Neural crest cell (in vitro differentiated cells): ENCODE data around the gene MTHFSD. TPM values are rescaled to one million over a fixed set of nuclear protein-coding genes. Genes with fewer than 3 reads are reported as not detected.
"Not testable (repeated sequence)": the region's sequence is repeated elsewhere in the genome, so short reads cannot be mapped to it uniquely, and the experiment has no call there.

ENCODE experiments used
- DNase-seq: peaks from one replicate; pipeline ENCODE4 v3.0.0; 2021; ENCODE audit warnings: low read depth, mixed read lengths, low spot score
- H3K27ac Mint-ChIP-seq: one replicate; pipeline ENCODE4 v1.8.0; 2021; ENCODE audit warnings: mild to moderate bottlenecking, mixed read lengths; ENCODE audit not compliant: unreplicated experiment
- H3K27me3 Mint-ChIP-seq: 2 replicates; pipeline ENCODE4 v1.8.0; 2021; ENCODE audit warnings: low read depth, mild to moderate bottlenecking, mixed read lengths
- H3K36me3 Mint-ChIP-seq: 2 replicates; pipeline ENCODE4 v1.8.0; 2021; ENCODE audit warnings: low read depth, mild to moderate bottlenecking, mixed read lengths
- H3K4me1 Mint-ChIP-seq: 2 replicates; pipeline ENCODE4 v1.8.0; 2021; ENCODE audit warnings: mixed read lengths
- H3K4me3 Mint-ChIP-seq: one replicate; pipeline ENCODE4 v1.8.0; 2021; ENCODE audit warnings: mild to moderate bottlenecking, mixed read lengths
- H3K9me3 Mint-ChIP-seq: 2 replicates; pipeline ENCODE4 v1.8.0; 2021; ENCODE audit warnings: mixed read lengths
- total RNA-seq: library from RNA; stranded (reverse); gene quantifications from 2 replicates; pipeline ENCODE4 v1.2.1, GENCODE V29; 2021
- TF ChIP-seq, protein P1 (sequence below): fragments of 200-600 bp; sonication (generic); conservative IDR thresholded peaks from 2 replicates; pipeline ENCODE4 v1.5.0; 2021; ENCODE audit warnings: antibody characterized with exemption, mild to moderate bottlenecking

Gene MTHFSD
- total RNA-seq, 1 donor from 2014 or later = 14.0 TPM

DNA sequence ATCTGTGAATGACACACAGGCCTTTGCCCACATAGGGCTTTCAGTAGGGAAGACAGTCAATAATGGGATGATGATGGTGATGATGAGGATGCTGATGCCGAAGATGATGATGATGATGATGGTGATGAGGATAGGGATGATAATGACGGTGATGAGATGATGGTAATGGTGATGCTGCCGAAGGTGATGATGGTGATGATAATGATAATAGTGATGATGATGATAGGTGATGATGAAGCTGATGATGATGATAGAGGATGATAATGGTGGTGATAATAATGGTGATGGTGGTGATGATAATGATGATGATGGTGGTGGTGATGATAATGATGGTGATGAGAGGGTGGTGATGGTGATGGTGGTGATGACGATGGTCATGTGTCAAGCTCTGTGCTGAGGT is 36.2 kb upstream of the MTHFSD start:
- DNase-seq = no peak
- Mint-ChIP-seq H3K4me3 (no peak overlapping the region), H3K4me1 (peaks cover 14% of the 10 kb centered on the region), H3K36me3 (peaks cover 3% of the 10 kb centered on the region), H3K27ac (no peak overlapping the region), H3K9me3 (peaks cover 5% of the 10 kb centered on the region), H3K27me3 (peaks cover 38% of the 10 kb centered on the region)
- TF ChIP-seq, protein P1, sequence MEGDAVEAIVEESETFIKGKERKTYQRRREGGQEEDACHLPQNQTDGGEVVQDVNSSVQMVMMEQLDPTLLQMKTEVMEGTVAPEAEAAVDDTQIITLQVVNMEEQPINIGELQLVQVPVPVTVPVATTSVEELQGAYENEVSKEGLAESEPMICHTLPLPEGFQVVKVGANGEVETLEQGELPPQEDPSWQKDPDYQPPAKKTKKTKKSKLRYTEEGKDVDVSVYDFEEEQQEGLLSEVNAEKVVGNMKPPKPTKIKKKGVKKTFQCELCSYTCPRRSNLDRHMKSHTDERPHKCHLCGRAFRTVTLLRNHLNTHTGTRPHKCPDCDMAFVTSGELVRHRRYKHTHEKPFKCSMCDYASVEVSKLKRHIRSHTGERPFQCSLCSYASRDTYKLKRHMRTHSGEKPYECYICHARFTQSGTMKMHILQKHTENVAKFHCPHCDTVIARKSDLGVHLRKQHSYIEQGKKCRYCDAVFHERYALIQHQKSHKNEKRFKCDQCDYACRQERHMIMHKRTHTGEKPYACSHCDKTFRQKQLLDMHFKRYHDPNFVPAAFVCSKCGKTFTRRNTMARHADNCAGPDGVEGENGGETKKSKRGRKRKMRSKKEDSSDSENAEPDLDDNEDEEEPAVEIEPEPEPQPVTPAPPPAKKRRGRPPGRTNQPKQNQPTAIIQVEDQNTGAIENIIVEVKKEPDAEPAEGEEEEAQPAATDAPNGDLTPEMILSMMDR = no peak

DNA sequence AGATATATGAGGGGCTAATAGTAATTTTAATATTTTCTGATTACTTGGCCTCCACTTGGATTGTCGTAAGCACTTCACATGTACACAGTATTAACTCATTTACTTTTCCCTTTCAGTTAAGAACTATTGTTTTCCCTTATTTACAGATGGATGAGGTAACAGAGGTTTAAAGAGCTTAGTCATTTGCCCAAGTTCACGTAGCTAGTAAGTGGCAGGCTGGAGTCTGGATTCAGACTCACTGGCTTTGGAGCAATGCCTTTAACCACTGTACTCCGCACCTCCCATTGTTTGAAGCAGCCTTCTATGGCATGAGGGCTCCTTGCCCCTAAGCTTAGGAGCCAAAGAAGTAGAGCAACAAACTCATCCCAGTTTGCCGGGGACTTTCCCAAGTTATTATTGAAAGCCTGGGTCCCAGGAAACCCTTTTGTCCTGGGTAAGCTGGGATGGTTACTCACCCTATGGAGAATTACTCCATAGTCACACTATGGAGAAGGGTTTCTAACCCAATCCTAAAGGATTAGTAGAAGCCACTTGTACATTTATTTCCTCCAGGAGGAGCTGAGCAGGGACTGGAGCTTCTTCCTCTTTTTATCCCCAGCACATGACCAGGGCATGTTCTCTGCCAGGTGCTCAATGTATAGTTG is 35.6 kb upstream of the MTHFSD start:
- Mint-ChIP-seq H3K27ac (no peak overlapping the region), H3K4me1 (peaks cover 14% of the 10 kb centered on the region), H3K4me3 (no peak overlapping the region), H3K27me3 (peaks cover 38% of the 10 kb centered on the region), H3K9me3 (peaks cover 5% of the 10 kb centered on the region), H3K36me3 (peaks cover 3% of the 10 kb centered on the region)
- TF ChIP-seq, protein P1 = no peak
- no peak for DNase-seq

DNA sequence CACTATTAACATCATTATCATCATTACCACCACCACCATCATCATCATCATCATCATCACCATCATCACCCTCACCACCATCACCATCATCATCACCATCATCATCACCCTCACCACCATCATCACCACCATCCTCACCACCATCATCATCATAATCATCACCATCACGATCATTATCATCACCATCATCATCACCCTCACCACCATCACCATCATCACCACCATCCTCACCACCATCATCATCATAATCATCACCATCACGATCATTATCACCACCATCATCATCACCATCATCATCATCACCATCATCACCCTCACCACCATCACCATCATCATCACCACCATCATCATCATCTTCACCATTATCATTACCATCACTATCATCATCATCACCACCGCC is 32.9 kb upstream of the MTHFSD start:
- H3K4me3 Mint-ChIP-seq, H3K9me3 Mint-ChIP-seq, H3K27ac Mint-ChIP-seq, H3K4me1 Mint-ChIP-seq, DNase-seq, H3K36me3 Mint-ChIP-seq: not testable (repeated sequence)
- peaks cover 28% of the 10 kb centered on the region for H3K27me3 Mint-ChIP-seq

DNA sequence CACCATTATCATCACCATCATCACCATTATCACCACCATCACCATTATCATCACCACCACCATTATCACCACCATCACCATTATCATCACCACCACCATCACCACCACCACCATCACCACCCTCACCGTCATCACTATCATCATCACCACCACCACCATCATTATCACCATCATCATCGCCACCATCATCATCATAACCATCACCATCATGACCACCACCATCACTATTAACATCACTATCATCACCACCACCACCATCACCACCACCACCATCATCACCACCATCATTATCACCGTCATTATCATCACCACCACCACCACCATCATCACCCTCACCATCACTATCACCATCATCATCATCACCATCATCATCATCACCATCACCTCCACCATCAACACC is 32.5 kb upstream of the MTHFSD start:
- H3K36me3 Mint-ChIP-seq = peaks cover 3% of the 10 kb centered on the region
- no peaks in the 10 kb centered on the region for H3K4me1 Mint-ChIP-seq
- TF ChIP-seq, protein P1 = no peak
- peaks cover 29% of the 10 kb centered on the region for H3K27me3 Mint-ChIP-seq
- no peak overlapping the region for H3K27ac Mint-ChIP-seq
- H3K4me3 Mint-ChIP-seq = no peak overlapping the region
- DNase-seq = no peak
- H3K9me3 Mint-ChIP-seq = peaks cover 5% of the 10 kb centered on the region

DNA sequence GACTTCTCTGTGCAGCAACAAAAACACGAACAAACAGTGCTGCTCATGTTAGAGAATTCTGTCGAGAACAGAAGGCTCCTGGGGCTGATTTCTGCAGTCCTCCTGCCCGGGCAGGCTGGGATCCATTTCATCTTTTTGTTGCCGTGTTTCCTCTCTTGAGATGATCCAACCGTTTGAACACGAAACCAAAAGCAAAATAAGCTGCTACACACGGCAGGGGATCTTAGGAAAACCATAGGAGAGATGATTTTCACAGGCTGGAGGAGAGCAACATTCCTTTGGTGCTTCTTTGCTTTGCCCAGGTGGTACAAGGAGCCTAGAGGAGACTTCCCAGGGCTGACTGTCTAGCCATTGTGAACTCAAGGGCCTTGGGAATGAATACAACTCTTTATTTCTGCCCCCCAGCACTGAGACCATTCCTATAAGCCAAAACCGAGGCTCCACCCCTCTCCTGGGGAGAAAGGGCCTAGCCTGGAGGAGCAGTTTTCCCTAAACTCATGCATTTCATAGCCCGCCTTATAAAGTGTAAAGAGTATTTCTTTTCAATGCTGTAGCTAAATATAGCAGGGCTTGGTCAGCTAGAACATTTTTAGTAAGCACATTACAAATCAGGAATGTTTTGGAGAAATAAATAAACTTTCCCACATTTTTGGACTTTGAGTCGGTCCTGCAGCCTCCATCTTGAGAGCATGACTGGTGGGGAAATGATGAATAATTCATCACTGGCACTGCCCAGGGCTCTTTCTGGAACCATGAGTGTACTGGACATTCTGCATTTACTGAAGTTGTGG is 31.0 kb upstream of the MTHFSD start:
- Mint-ChIP-seq H3K9me3 (peaks cover under 1% of the 10 kb centered on the region), H3K4me1 (no peaks in the 10 kb centered on the region), H3K4me3 (no peak overlapping the region), H3K27ac (no peak overlapping the region), H3K36me3 (no peaks in the 10 kb centered on the region), H3K27me3 (peaks cover 35% of the 10 kb centered on the region)
- TF ChIP-seq, protein P1 = no peak
- no peak for DNase-seq
